AG10803 (cell line): ENCODE data around the gene EMP1.

Experiments
- DNase-seq: peaks from one replicate; pipeline ENCODE4 v3.0.0; 2010; ENCODE audit warnings: low read depth
- H3K4me3 ChIP-seq: 2 replicates; pipeline ENCODE4 v1.5.1; 2011; ENCODE audit warnings: mild to moderate bottlenecking, low read length, control low read depth
- TF ChIP-seq, protein P1 (sequence below): conservative IDR thresholded peaks from 2 replicates; pipeline ENCODE4 v1.5.1; 2011; ENCODE audit warnings: mild to moderate bottlenecking, low read length, control low read depth, inconsistent platforms

The EMP1 gene

DNA sequence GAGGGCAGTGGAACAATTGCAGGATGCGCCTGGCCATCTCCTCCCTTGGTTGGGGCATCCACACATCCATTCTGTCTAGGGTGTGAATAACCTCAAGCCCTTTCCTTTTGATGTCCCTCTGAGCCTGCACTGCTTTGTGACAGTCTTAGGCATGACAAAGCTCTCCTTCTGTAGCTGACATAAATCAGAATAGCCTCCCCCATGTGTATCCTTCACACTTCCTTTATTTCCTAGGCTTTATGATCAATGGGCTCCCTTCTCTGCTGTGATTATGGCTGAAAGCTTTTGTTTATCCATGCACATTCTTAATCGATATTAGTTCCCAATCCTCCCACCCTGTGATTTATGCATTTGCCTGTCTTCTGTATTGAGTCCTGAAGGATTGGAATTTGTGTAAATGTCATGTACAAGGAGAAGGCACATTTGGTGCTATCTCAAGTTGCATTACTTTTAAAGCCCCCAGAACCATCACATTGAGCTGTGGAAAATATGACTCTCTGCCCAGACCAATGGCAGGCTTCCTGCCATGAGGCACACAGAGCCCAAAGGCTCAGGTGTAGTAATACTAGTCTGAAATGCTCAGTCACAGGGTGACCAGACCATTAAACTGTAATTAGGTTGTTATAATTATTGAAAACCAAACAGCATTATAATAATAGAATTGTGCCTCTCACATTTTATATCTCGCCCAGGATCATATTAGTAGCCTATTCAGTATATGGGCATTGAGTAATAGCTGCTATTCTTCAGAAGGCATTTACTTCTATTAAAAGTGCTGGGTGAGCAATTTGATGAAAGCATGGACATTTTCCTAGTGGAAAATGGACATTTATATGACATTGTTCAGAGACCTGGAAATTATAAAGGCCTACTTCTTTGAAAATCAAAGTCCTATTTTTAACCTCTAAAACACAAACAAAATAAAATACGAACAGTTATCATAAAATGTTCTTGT lies 14.0 kb downstream of the EMP1 start:
- no peak overlapping the region for H3K4me3 ChIP-seq
- TF ChIP-seq, protein P1, sequence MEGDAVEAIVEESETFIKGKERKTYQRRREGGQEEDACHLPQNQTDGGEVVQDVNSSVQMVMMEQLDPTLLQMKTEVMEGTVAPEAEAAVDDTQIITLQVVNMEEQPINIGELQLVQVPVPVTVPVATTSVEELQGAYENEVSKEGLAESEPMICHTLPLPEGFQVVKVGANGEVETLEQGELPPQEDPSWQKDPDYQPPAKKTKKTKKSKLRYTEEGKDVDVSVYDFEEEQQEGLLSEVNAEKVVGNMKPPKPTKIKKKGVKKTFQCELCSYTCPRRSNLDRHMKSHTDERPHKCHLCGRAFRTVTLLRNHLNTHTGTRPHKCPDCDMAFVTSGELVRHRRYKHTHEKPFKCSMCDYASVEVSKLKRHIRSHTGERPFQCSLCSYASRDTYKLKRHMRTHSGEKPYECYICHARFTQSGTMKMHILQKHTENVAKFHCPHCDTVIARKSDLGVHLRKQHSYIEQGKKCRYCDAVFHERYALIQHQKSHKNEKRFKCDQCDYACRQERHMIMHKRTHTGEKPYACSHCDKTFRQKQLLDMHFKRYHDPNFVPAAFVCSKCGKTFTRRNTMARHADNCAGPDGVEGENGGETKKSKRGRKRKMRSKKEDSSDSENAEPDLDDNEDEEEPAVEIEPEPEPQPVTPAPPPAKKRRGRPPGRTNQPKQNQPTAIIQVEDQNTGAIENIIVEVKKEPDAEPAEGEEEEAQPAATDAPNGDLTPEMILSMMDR = no peak
- DNase-seq = no peak

DNA sequence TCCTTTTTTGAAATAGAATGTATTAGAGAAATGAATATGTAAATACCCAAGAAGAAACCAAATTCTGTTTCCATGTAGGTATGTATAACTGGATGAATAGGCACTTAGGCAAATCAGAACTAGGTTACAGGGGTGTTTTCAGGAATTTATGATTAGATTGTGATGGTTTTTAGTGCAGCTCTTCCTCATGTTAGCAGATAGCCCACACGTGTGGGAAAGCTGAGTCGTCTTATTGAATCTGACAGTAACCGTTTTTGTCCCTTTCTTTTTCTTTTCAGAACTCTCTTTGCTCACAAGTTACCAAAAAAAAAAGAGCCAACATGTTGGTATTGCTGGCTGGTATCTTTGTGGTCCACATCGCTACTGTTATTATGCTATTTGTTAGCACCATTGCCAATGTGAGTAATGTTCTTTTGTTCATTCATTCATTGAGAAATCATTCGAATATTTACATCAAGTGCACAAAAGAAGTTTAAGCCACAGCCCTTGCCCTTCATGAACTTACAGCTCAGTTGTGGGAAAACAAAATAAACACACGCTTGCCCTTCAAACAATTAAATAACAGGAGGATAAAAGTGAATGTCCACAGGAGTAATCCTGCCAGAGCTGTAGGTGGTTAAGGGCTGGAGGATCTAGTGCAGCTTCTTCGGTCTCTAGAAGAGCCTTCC lies 14.8 kb downstream of the EMP1 start:
- TF ChIP-seq, protein P1 = no peak
- H3K4me3 ChIP-seq = no peak overlapping the region
- no peak for DNase-seq

DNA sequence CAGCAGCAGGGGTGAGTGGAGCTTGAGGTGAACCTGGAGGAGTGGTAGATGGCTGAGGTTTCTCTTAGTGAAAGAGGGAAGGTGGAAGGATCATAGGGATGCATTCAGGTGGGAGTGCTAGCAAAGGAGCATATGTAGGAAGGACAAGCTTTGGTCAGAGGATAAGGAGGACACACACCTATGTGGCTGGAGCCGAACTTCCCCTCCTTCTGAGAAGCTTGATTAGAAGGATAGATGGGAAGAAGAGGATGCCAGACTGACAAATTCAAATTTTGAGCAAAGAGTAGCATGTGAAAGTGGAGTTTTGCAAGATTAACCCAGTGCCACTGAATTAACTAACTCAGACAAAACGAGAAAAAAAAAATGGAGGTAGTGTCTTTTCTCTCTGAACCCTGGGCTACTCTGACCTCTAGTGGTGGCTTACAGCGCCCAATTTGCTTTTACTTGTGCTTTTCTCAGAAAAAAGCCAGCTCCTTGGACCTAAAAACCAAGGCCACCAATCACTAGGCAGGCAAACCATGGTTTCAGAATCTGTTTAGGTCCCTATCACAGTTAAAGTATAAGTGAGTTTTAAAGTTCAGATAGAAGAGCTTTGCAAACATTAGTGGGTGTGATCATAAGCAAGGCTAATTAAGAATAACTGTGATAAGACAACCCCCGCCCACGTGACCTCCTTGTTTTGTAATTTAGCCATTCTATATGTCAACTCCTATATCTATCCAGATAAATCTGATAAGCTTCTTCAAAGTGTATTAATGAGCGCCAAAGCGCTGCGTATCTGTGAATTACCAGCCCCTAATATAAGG lies 15.5 kb downstream of the EMP1 start:
- H3K4me3 ChIP-seq = no peak overlapping the region
- TF ChIP-seq, protein P1 = peak; percentile 83
- DNase-seq = peak; percentile 67

DNA sequence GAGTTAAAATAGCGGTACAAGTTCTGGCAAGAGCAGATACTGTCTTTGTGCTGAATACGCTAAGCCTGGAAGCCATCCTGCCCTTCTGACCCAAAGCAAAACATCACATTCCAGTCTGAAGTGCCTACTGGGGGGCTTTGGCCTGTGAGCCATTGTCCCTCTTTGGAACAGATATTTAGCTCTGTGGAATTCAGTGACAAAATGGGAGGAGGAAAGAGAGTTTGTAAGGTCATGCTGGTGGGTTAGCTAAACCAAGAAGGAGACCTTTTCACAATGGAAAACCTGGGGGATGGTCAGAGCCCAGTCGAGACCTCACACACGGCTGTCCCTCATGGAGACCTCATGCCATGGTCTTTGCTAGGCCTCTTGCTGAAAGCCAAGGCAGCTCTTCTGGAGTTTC lies 18.5 kb downstream of the EMP1 start:
- H3K4me3 ChIP-seq = no peak overlapping the region
- TF ChIP-seq, protein P1 = no peak
- no peak for DNase-seq

DNA sequence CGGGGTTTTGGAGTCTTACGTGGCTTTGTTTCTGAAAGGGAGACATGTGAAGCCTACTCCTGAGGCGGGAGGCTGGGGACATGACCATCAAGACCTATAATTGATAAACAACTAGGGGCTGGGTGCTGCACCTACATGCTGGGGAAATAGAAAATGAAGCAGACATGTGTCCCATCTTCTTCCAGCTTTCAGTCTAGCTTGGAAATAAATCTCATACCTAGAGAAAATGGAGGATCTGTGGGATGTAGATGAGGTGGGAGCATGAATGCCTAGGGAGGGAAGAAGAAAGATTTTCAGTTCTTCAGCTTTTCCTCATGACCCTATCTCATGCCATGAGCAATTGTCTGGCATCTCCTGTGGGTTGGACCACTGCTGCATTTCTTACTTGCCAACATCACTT lies 22.1 kb downstream of the EMP1 start:
- H3K4me3 ChIP-seq = no peak overlapping the region
- no peak for DNase-seq
- TF ChIP-seq, protein P1 = no peak

DNA sequence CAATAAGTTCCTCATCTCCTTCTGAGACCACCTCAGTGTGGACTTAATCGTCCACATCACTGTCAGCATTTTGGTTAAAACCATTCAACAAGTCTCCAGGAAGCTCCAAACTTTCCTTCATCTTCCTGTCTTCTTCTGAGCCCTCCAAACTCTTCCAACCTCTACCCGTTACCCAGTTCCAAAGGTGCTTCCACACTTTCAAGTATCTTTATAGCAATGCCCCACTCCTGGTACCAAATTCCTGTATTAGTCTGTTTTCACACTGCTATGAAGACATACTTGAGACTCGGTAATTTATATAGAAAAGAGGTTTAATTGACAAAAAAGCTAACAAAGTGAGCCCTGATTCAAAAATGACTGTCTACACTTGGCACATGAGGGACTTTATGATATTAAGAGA lies 22.8 kb downstream of the EMP1 start:
- no peak for DNase-seq
- H3K4me3 ChIP-seq = no peak overlapping the region
- TF ChIP-seq, protein P1 = no peak
